Stimulated activated CD8-positive, alpha-beta memory T cell treated with anti-CD3 and anti-CD28 coated beads, Interleukin-15, amount 100 ng/mL, for 24 hours (primary cell): ENCODE measurements around the gene CLCA1.
"Not testable (repeated sequence)": the region's sequence is repeated elsewhere in the genome, so short reads cannot be mapped to it uniquely, and the experiment has no call there.

Experiments used
- DNase-seq: peaks from one replicate; pipeline ENCODE4 v3.0.0-alpha.2; 2020; ENCODE audit warnings: low read depth

Gene CLCA1

DNA sequence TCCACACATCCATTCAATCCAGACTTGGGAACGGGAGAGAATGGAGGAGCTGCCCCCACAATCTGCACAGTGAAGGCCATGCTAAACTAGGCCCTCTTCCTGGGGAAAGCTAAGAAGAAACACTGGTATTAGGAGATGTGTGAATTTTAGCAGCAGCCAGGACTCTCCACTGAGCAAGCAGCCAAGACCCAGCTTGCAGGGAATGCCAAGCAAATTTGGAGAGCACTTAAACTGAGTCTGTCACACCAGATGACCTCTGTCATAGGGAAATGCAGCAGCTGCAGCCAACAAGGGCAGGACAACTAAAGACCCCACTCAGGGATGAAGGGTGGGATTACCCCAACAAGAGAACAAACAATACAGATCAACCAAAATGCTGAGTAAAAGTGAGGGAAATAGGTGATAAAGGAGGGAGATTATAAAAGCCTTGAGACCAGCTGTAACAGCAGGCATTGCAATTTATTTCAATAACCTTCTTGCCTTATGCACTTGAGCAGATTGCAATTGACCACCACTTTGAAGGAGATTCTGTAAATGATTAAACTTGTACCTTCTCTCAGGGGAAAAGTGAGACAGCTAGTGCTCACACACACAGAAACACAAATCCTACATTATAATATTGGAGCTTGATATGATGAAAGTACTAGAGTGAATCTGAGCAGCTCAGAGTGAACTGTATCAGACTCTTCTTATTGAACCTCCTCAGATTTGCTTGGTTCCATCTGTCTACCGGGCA lies 2.5 kb upstream of the CLCA1 start:
- DNase-seq: no peak

DNA sequence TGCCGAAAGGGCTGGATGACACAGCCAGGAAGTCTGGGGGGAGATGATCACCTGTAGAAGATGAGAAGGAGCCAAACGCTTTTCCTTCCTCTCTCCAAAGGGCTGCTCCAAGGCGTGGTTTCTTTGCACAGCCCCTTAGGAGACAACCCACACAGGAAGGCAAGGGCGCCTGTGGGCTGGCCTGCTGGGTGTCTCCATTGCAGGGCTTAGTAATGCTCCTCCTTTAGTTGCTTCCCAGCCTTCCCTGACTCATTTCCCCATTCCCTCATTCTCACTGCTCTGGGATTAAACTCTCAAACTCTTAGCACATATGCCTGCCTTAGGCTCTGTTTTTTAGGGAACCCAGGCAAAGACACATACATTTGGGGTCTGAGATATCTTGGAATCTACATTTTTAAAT lies 1.7 kb upstream of the CLCA1 start:
- no peak for DNase-seq

DNA sequence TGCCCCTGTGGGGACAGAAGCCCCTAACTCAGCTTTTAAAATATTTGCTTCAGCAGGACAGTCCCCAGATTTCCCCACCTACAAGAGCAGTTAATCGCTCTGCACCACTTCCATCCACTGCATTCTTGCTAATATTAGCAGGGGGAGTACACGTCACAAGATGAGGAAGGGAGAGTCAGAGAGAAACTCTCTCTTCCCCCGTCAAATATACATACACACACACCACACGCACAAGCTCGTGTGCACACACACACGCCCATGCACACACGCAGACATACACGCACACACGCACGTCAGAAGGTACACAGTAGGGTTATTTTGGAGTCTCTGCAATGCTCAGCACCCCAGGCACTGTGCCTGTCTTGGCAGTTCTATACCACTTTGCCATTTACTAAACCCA lies 2.1 kb downstream of the CLCA1 start:
- DNase-seq: no peak

- no peak for DNase-seq
These were observed 2.6 kb downstream of the CLCA1 start for GRCh38 chr1:86471291-86471690.

DNA sequence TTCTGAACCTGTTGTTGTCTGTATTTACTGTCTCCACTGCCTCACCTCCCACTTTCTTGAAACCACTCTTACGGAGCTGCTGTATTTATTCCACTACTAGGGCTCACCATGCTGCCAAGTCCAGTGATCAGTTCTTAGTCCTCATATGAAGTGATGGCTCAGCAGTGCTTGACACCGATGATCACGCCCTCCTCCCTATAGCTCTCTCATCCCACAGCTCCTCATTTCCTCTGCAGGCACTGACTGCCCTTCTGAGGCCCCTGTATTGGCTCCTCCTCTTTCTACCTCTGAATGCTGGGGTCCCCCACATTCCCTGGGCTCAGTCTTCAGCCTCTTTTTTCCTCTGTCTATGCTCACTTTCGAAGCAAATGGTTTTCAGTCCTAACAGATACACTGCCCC lies 3.4 kb downstream of the CLCA1 start:
- DNase-seq: no peak

DNA sequence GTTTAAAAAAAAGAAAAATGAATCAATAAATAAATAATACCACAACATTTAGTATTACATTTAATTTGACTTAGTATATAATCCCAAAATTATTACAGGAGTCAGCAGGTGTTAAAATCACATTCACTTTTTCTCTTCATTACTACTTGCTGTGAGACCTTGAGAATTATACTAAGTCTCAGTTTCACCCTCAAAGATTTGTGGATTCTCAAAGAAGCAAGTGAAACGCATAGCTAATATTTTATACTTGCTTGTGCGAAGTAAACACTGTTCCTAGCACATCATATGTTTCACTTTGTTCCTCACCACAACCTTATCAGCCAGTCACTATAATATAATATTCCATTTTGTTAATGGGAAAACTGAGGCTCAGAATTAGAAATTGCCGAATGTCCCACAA lies 4.0 kb downstream of the CLCA1 start:
- no peak for DNase-seq

DNA sequence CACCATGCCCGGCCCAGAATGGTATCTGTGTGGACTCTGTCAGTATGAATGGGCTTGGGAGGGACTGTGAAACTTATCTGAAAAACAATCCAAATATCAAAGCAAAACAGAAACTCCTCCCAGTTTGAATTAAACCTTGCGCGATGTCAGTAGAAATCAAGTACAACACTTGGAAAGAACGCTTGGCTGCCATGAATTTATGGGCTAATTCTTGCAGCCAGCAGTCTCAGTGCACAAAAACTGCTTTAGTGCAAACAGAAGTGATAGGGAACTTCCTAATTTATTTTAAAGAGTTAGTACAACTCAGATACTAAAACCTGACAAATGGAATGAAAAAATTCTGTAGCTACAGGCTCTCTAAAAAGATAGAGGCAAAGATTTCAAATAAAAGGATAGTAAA lies 8.5 kb downstream of the CLCA1 start:
- no peak for DNase-seq

DNA sequence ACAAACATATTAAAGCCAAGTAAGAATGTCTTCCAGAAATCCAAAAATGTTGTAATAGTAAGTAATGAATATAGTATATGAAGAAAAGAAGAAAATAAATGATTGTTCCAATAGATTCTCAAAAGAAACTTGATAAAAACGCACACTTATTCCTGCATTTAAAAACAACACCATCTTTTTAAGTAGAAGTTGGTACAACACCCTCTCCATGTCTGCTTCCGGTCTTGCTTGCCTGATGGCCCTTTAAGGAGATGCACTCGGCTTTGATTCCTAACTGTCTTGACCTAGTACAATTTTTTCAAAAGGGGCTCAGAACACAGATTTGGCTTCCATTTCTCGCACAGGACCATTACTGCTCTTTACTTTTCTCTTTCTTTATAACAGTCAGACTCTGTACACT lies 9.0 kb downstream of the CLCA1 start:
- no peak for DNase-seq

- no peak for DNase-seq
These were observed 9.9 kb downstream of the CLCA1 start for GRCh38 chr1:86478416-86479156.

- no peak for DNase-seq
These were observed 13.2 kb downstream of the CLCA1 start for GRCh38 chr1:86481966-86482365.

- no peak for DNase-seq
These were observed 18.5 kb downstream of the CLCA1 start for GRCh38 chr1:86487131-86487810.

- no peak for DNase-seq
These were observed 19.0 kb downstream of the CLCA1 start for GRCh38 chr1:86487811-86488141.

DNA sequence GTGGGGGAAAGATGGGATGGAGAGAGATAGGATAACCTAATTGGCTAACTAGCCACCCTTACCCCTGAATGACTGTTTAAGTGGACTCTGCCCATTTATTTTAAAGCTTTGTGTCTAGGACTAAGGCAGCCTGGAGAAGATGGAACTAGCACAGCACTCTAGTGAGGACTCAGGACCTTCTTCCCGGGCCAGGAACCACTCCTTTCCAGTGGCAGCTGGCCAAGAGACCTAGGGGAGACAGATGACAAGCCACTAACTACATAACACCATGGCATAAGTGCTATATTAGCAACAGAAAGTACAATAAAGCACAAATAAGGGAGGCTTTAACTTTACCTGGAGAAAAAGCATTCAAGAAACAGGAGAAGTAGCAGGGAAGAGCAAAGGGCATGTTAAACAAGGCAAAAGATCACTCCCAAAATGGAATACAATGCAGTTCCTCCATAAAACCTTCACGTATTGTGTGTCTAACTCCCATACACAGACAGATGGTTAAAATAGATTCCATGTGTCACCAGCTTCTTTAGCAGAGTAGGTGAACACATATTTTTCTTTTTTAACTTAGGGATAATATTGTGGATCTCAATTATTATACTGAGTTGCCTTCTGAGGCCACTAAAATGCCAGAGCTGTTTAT lies 20.6 kb downstream of the CLCA1 start:
- DNase-seq: no peak

GRCh38 chr1:86491171-86491950 lies 22.6 kb downstream of the CLCA1 start:
- DNase-seq: no peak

DNA sequence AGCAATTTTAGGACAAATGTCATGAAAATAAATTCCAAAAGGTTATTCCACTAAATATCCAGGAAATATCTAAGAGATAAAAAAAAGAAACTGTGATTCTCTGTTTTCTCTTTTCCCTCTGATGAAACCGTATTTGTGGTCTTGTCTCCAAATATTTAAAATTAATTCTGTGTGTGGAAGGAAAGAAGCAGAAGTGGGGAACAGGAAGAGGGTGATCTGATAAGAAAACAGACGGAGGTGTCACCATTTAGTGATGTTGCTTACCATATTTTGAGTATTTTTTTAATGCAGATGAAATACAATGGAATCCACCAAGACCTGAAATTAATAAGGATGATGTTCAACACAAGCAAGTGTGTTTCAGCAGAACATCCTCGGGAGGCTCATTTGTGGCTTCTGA lies 29.6 kb downstream of the CLCA1 start:
- no peak for DNase-seq

- DNase-seq: no peak
These were observed 31.4 kb downstream of the CLCA1 start for GRCh38 chr1:86499987-86500593.

DNA sequence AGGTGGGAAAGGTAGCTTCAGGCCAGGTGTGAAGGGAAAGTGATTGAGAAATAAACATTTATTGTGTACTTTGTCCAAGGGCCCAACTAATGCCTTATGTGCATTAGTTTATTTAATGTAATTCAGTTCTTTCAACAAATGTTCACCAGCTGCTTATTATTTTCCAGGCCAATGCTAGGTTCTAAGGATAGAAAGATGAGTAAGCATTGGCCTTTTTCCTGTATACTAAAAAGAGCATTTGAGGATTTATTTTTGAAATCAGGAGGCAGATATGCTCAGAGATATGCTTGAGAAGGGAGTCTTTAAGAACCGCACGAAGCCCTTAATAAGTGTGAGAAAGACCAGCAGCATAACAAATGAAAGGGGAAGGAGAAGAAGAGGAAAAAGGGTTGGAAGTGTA lies 32.0 kb downstream of the CLCA1 start:
- no peak for DNase-seq

- not testable (repeated sequence) for DNase-seq
These were observed 33.5 kb downstream of the CLCA1 start for GRCh38 chr1:86502125-86502646.

DNA sequence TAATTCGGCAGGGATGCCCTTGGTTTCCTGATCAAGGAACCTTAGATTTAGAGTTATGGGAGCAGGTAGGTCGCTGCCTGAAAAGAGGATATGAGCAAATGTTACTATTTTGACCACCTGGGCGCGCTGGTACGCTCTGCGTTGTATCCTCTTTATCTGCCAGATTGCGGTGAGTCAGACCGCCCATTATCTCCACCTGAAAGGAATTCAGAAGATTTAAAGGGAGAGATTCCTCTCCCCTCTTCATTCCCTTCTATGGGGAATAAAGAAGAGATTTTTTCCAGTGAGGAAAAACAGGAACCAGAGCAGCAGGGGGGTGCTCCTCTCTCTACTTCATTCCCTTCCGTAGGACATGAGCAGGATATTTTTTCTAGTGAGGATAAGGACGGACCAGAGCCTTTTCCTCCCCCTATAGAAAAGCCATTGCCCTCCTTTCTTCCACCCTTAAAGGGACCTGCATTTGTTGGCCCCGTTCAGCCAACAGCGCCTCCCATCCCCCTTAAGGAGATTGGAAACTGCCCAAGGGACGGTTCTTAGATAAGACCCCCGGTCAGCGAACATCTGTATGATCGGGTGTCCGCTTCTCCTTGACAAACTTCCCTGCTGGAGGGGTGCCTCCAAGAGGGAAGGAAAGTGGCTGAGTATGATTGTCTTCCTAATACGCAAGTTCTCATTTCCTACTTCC lies 34.1 kb downstream of the CLCA1 start:
- no peak for DNase-seq

GRCh38 chr1:86503406-86504136 lies 34.8 kb downstream of the CLCA1 start:
- DNase-seq: no peak
